HG03159 (cell line): ENCODE data around the gene CELA3A.
"Not testable (repeated sequence)": the region's sequence is repeated elsewhere in the genome, so short reads cannot be mapped to it uniquely, and the experiment has no call there.

Experiments
- ATAC-seq: cut with Tn5 transposase; IDR thresholded peaks from one replicate; pipeline ENCODE4 v1.9.1; 2021; ENCODE audit warnings: mild to moderate bottlenecking, moderate library complexity; ENCODE audit not compliant: unreplicated experiment

Gene CELA3A

DNA sequence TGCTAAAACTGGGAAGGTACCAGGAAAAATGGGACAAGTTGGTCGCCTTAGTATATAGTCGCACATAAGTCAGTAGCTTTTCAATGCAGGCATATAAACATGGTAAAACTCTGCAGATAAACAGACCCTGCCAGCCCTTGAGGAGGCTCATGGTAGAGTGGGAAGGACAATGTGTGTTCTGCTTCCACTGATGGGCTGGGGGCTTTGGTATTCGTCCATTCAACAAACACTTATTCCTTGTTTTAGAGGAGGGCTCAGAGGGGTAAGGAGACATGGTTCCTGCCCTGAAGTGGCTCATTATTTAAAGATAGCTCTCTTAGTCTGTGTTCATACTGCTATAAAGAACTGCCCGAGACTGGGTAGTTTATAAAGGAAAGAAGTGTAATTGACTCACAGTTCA, 11.3 kb downstream of the CELA3A start:
- not testable (repeated sequence) for ATAC-seq

GRCh38 chr1:22014575-22015206, 13.2 kb downstream of the CELA3A start:
- not testable (repeated sequence) for ATAC-seq

- no peak for ATAC-seq
Measured at GRCh38 chr1:22018583-22019559, 17.4 kb downstream of the CELA3A start.

DNA sequence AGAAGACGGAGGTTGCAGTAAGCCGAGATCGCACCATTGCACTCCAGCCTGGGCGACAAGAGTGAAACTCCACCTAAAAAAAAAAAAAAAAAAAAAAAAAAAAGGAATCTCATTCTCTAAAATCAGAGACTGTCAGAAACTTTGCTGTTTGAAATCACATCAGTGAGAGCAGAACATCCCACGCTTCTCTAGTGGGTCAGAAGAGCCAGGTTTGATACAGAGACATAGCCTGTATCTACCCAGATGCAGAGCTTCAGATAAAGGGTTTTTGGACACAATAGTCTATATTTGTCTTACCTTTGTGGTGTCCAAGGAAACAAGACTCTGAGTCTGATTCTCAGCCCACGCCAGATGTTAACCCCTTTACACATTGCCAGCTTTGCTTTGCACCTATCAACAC, 19.6 kb downstream of the CELA3A start:
- ATAC-seq = no peak

- peak; percentile 46 for ATAC-seq
Measured at GRCh38 chr1:22024485-22025367, 23.3 kb downstream of the CELA3A start.

DNA sequence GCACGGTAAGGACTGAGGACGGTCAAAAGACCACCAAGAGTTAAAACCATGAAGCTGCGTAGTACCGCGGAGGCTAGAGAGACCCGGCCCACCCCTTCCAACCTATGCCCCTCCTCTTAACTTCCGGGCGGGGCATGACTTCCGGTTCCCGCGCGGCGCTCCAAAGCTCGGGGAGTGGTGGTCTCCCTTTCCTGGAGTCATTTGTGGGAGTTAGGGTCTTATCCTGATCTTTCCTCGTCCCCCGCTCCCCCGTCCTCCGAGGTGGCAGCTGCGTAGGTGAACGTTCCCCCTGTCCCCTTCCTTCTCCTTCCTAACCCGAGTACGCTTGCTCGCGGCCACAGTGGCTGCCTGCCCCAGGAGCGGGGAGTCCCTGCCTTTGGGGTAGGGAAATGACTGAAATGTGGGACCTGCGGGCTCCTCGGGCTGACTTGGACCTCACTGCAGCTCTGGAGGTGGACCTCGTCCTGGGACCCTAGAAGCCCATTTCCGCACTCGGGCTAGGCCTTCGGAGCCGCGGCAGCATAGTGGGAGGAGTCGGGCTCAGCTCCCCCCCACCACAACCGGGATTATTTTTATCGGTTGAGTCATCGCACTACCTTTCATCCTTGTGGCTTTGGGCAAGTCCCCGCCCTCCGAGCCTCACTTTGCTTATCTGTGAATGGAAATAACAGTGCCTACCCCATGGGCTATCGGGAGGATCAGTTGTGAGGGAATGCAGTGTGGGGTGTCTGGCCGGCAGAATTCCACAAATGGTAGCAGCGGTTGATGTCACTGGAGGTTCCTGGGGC, 24.1 kb downstream of the CELA3A start:
- ATAC-seq = peak; percentile 63

DNA sequence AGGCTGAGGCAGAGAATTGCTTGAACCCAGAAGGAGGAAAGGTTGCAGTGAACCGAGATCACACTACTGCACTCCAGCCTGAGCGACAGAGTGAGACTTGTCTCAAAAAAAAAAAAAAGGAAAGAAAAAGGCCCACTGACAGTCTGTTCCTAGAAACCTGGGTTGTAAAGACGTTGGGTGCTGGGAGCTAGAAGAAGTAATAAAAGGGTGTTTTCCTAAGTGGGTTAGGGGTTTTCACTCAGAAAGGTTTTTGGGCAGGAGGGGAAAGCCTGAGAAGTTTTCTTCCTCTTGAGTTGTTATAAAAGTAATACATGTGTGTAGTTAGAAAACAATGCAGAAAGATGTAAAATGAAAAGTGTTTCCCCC, 25.4 kb downstream of the CELA3A start:
- ATAC-seq = no peak

- no peak for ATAC-seq
Measured at GRCh38 chr1:22030057-22030456, 28.6 kb downstream of the CELA3A start.

- no peak for ATAC-seq
Measured at GRCh38 chr1:22030473-22030872, 29.0 kb downstream of the CELA3A start.

- no peak for ATAC-seq
Measured at GRCh38 chr1:22031214-22031962, 29.9 kb downstream of the CELA3A start.

DNA sequence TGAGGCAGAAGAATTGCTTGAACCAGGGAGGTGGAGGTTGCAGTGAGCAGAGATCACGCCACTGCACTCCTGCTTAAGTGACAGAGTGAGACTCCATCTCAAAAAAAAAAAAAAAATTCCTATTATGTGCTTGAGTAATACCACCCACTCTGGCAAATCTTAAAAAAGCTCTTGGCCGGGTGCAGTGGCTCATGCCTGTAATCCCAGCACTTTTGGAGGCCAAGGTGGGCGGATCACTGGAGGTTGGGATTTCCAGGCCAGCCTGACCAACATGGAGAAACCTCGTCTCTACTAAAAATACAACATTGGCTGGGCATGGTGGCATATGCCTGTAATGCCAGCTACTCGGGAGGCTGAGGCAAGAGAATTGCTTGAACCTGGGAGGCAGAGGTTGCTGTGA, 33.4 kb downstream of the CELA3A start:
- not testable (repeated sequence) for ATAC-seq

DNA sequence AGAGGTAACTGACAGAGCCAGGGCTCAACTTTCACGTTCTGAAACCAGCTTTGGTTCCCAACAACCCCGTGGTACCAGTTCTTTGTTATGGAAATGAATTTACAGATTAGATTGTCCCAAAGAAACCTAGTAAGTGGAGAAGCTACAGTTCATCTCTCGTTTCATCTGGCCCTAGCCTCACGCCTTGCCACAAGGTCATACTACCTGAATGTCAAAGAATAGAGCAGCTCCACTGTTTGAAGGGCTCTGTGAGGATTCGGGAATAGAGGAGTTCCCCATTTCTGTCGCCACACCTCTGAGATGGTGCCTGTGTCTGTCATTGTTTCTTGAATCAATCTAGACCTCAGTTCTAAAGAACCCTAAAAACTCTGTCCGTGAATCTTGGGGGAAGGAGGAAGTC, 36.1 kb downstream of the CELA3A start:
- ATAC-seq = no peak

DNA sequence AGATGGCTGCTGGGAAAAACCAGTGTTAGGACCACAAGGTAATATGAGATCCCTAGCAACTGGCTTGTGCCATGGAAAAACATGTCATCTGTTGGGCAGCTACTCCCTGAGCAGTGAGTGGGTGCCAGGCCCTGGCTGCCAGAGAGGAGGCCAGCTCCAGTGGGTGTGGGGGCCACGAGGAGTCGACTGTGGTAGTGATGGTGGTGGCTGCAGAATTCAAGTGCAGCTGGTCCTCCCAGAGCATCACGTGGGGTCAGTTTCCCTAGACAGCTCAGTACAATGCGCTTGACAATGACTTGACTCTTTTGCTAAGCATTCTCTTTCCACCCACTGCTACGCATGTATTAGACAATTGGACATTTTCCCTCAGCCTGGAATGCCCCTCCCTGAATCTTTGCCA, 36.6 kb downstream of the CELA3A start:
- ATAC-seq = no peak

DNA sequence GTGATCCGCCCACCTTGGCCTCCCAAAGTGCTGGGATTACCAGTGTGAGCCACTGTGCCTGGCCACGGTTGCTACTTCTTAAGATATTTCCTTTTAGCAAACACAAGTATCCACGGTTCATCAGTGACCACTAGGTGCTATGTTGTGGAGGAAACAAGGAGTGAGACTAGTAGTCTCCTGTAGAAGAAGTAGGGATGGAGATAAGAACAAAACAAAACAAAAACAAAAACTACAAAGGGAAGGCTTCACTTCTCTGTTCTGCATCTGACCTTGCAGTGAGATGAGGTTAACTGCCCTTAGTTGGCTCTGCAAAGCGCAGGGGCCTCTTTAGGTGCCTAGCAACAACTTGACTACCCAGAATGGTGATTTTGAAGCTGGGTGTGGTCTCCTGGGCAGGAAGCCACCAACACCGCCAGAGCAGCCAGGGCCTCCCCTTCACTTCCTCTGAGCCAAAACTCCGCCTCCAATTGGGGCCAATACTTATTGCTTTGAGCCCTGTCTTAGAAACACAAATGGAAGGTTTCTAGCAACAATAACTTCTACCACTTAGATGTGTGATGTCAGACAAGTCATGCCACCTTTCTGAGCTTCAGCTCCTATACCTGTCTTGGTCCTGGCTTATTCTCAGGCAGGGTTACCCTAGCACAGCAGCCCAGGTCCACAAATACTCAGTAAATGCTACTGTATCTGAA, 38.3 kb downstream of the CELA3A start:
- ATAC-seq = peak; percentile 94

DNA sequence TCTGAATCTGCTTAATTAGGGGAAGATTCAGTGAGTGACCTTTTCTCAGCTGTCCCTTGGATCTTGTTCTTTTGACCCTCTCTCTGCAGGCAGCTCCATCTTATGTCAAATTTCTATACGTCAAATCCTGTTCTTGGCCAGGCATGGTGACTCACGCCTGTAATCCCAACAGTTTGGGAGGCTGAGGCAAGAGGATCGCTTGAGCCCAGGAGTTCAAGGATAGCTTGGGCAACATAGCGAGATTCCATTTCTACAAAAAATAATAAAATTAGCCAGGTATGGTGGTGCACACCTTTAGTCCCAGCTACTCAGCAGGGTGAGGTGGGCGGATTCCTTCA, 38.8 kb downstream of the CELA3A start:
- no peak for ATAC-seq

DNA sequence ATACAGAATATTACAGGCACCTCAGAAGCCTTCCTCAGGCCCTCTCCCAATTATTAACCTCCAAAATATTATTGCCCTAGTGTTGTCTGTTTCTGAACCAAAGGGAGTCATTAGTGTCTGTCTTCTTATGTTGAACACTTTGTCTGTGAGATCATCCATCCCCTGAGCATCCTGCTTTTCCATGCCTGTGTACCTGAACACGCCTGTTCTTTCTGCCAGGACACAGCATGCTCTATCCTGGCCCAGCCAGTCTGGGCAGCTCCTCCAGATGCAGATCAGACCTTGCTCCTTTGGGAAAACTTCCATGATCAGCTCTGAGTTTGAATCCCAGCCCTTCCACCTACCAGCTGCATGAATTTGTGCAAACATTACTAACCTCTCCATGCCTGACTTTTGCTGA, 40.0 kb downstream of the CELA3A start:
- ATAC-seq = no peak

GRCh38 chr1:22043198-22043769, 41.8 kb downstream of the CELA3A start:
- no peak for ATAC-seq

DNA sequence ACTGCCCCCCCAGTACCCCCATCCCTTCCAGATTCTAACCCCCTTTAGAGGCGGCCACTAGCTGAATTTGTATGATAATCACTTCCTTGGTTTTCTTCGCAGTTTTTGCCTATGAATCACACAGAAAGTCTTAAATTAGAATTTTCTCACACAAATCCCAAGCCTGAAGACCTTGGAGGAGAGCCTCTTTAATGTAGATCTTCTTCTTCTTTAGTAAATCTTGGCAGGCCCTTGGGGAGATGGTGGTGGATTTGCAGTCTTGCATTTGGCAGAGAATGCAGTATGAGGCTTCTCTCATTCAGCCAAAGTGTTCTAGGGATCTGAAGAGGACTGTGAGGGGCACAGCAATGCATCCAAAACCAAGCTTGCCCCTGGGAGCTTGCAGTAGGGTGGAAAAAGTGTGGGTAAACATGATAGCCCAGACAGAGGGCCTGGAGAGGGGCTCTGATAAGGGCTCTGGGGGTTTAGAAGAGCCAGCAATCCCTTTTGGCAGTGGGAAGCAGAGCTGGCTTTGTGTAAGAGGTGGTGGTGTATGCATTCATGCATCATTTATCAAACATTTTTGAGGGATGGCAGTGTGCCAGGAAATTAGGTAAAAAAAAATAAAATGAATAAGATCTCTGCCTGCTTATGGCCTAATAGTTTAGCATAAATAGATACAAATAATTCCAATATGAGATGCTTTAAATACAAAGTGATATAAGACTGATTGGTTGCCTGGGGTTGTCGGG, 43.4 kb downstream of the CELA3A start:
- no peak for ATAC-seq
